Activated CD4-positive, CD25-positive, alpha-beta regulatory T cell treated with anti-CD3 and anti-CD28 coated beads, Interleukin-2, amount 50 U/mL, for 72 hours (primary cell): ENCODE measurements around the gene CAB39.

ENCODE experiments used
- DNase-seq: peaks from one replicate; pipeline ENCODE4 v3.0.0; 2021

CAB39 gene

DNA sequence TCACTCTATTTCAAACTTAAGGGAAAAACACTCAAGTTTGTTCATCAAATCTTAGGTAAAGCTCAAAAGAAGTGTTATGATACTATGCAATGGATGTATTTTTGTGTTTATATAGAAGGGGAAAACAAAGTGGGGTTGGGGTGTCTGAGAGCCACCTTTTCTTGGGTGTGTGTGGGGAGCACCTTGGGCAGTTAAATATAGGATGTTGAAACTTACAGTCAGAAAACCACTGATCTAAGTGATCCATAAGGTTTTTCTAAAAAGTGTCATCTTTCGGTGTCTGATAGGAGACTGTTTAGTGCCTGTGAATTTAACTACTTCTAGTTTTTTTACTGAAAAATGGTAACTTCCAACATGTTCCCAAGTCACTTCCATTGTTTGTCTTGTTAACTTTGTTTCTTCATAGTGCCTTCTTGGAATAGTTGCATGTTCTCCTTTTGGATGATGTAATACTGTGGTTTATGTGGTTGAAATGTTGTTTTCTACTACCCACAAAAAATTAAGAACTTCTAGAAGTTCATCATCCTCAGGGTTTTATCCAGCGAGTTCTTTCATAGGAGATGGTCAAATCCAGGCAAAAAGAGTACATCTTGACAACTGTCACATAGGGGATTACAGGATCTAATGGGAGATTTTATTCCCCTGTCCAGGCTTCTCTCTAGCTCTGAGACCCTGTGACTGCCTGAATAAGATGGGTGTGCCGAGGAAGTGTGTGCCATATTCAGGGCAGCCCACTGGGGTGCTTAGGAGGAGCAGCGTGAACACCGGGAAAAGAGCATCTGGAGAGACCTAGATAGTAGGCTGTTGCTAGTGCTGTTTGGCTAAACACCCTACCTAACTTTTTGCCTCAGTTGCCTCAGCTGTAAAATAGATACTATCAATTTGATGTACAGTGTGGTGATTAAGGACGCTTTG lies 46.2 kb downstream of the CAB39 start:
- no peak for DNase-seq

DNA sequence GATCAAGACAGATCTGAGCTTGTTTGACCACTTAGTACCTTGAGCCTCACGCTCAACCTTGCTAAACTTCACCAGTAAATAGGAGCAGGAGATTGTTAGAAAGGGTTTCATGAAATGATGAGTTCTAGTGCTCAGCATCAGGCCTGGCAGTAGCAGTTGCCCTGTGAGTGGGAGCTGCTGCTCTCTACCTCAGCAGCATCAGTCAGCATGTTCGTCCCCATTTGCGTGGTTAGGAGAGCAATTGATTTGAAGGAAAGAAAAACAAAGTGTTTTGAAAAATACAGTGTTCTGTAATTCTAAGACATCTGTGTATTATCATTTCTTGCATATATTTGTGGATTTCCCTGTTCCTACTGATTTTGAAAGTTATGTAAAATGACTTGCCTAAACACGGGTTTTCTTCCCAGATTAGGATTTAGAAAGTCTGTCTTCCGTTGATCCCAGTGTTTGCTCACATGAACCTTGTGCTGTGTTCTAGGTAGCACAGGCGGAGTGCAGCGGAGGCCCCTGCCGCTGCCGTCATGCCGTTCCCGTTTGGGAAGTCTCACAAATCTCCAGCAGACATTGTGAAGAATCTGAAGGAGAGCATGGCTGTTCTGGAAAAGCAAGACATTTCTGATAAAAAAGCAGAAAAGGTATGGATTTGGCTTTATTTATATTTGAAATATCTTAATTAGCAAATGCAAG lies 47.0 kb downstream of the CAB39 start:
- DNase-seq: no peak

DNA sequence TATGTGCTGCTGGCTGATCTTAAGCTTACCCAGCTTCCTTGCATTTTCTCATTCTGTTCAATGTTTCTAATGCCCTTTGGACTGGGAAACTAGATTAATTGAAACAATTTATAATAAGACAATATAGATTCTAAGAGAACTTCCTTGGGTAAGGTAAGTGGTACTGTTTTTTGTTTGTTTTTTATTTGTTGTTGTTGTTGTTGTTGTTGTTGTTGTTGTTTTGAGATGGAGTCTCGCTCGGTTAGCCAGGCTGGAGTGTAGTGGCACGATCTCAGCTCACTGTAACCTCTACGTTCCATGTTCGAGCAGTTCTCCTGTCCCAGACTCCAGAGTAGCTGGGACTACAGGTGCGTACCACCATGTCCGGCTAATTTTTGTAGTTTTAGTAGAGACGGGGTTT lies 49.1 kb downstream of the CAB39 start:
- DNase-seq: no peak

DNA sequence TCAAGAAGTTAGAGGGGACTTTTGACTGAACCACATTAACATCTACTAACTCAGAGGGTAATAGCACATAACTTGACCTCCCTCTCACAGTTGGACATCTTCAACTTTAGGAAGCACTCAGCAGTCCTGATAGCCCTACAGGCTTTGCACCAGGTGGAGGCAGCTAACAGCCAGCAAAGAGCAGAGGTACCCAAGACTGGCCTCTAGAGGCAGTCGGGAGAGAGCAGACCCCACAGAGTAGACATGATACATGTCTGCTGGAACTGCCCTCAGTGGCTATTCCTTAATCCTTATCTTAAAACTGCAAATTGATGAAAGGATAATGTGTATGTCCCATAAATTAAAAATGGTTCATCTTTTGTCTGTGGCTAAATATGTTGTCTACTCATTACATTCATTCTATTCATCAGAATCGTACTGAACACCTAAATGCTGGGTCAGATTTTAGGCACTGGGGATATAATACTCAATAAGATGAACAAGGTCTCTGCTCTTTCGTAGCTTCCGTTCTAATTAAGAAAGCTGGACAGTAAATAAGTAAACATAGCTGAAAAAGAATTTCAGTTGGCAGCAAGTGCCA lies 49.8 kb downstream of the CAB39 start:
- DNase-seq: no peak

DNA sequence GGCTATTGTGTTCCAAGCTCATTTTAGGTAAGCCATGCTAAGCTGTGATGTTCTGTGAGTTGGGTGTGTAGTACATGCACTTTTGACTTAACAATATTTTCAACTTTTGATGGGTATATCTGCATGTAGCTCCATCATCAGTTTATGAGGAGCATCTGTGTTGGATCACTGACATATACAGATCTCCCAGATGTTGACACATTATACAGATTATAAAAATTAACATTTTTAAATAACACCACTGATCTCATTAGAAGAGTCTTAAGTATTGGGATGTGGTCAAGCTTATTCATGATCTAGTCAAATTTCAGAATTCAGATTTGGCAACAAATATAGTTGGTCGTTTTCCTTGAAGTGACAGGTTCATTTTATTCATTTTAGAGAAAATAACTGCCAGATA lies 51.7 kb downstream of the CAB39 start:
- DNase-seq: no peak

DNA sequence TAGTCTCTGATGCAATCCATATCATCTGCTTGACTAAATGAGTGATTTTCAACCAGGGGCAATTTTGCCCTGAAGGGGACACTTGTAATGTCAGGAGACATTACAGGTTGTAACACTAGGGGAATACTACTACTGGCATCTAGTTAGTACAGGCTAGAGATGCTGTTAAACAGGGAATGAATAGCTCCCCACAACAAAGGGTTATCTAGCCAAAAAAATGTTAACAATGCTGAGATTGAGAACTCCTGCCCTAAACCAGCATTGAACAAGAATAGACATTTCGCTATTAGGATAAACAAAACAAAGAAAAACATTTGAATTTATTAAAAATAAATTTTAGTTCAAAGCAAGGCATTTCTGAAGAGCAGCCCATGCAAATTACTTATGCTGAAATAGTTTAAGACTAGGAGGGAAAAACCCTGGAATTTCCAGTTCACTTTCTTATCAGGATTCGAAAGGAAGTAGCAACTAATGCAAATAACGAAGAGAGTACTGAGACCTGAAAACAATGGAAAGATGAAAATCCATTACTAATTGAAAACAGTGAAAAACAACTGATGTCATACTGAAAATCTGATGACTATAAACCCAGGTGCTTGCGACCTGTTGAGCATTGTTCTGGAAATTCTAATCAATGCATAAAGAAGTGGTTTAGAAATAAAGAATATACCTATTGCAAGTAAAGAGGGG lies 53.1 kb downstream of the CAB39 start:
- no peak for DNase-seq

DNA sequence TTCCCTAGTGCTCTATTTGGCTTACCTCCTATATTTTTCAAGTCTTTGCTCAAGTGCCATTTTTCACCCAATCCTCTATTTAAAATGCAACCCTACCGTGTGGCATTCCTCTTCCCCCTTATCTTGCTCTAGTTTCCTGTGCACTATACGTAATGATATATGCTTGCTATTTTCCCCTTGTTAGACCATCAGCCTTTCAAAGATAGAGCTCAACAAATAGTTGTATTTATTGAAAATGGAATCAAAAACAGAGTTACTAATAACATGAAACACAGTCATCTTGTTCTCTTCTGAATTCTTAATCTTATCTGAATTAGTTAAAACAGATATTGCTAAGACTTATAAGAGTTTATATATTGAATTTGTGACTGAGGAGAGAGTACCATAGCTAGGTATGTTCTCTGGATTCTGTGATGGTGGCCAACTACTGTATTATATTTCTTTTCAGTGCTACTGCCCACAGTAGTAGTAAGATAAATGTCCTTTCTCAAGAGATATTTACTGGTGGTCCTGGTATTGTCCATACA lies 55.3 kb downstream of the CAB39 start:
- DNase-seq: no peak

DNA sequence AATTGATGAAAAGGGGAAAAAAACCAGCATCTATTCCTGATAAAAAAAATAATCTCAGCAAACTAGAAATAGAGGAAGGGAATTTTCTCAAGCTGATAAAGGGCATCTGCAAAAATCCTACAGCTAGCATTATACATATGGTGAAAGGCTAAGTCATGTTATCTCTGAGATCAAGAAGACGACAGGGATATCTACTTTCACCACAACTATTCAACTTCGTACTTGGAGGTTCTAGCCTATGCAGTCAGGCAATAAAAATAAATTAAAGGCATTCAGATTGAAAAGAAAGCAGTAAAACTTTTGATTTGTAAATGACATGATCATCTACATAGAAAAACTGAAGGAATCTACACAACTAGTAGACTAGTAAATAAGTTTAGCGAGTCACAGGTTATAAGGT lies 58.2 kb downstream of the CAB39 start:
- DNase-seq: no peak

DNA sequence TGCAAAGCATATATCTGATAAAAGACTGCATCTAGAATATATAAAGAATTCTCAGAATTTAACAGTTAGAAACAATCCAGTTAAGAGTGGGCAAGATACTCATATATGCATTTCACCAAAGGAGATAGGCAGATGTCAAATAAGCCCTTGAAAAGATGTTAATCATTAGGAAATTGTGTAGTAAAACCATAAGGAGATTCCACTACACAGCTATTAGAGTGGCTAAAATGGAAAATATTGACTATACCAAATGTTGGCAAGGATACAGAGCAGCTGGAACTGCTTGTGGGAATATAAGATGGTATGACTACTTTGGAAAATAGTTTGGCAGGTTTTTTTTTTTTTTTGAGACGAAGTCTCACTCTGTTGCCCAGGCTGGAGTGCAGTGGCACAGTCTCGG lies 59.5 kb downstream of the CAB39 start:
- DNase-seq: no peak

DNA sequence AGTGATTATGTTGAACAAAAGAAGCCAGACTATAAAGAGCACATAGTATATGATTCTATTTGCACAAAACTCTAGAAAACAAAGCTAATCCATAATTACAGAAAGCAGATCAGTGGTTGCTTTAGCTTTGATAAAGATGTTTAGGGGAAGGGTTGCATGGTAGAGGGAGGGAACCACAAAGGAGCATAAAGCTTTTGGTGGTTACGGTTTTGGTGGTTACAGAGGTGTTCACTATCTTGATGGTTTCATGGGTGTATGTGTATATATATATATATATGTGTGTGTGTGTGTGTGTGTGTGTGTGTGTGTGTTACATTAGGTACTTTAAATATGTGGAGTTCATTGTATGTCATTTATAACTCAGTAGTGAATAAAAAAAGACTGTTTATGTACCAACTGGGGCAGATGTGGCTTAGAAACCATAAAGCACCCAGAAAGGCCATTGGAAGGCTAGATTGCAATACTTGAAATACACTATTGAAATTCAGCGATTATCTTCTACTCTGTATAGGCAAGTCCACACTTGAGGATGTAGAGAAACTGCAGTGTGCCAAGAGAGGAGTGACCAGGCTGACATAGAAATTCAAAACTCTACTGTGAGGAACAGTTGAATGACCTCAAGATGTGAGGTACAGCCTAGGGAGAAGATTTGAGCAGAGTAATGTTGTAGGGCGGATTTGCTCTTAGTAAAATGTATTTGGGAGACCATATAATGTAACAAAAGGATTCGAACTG lies 60.6 kb downstream of the CAB39 start:
- DNase-seq: no peak

DNA sequence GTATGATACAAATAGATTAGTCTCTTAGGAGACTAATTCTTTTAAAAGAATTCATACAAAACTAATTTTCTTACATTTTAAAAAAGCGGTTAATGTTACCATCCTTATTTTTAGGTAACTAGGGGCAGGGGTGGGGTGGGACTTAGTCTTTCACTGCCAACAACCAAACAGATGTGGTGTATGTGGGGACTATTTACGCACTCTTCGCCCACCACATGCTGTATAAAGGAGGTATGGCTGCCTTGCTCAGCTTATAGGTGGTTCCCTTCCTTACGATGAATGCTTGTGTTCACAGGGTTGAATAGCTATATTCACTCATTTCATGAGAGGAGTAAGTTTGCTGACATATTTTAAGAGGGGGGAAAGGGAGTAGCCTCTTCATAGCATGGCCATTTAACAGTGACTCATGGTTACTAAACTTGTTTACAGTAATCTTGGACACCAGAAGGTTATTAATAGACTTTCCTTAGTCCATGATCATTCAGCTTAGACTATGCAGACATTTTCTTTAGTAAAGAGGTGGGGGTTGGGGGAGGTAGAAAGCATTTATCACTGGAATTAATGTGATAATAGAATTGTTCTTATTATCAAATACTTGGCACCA lies 61.8 kb downstream of the CAB39 start:
- DNase-seq: no peak

DNA sequence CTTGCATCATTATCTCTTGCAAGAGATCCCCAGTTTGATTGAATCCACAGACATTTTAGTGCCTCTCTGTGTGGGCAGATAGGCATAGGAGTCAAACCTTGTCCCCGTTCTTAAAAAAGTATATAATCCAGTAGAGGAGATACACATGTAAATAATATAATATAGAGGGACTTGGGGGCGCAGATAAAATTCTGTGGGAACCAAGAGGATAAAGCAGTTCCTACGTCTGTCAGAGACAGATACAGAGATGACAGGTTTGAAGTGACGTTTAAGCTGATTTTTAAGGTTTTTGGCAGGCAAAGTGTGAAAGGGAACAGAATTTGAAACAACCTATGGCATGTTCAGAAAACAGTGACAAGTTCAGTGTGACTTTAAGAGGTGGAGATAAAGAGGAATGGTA lies 63.1 kb downstream of the CAB39 start:
- DNase-seq: no peak

DNA sequence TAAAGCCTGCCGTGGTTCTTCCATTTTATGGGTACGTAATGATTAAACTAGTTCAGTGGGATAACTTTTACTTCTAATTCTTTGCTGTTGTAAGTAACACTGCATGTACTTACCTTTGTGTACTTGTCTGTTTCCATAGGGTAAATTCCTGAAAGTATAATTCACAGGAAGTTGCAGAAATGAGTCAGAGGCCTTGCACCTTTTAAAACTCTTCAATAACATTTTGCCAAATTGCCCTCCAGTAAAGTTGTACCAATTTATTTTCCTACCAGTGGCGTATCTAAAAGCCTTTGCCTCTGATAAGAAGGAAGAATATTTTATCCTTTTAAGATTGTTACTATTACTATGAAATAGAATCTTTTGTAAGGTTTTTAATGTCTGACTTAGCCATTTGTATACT lies 65.1 kb downstream of the CAB39 start:
- DNase-seq: no peak

DNA sequence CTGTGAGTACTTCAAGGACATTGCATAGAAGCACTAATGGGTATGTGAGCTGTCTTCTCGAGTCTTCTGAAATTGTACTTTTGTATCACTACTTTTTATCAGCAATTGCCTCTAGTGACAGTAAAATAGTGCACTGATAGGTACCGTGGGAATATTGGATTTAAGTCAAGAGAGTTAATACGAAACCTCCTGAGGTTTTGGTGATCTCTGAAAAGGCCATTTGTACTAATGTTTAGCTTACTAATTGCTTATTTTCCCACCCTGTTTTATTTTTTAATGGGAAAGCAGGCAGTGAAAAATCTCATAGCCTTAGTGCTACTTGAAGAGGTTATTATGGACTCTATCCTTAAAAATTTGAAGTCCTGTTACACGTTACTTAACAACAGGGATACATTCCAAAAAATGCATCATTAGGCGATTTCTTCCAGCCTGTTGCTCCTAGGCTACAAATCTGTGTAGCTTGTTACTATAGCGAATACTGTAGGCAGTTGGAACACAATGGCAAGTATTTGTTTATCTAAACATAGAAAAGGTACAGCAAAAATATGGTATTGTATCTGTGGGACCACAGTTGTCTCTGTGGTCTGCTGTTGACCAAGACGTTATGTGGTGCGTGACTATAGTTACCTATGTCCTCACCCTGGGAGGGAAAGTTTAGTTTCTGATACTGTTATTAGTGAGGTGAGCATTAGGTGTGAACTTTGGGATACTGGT lies 65.9 kb downstream of the CAB39 start:
- DNase-seq: no peak

DNA sequence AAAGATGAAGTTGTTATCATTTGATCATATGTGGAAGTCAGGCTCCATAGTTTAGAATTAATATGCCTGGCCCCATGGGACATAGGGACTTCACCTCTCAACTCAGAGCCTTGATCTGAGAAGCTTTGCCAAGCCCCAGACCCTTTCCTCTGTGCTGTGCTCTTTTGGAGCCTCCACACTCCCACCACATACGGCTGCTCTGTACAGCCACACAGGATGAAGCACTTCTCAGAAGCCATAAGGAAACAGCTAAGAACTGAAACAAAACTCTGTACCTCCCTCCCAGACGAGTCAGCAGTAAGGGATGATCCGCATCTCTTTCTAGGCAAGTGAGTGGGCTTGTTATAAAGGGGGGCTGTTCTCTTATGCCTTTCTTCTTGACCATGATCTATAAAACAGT lies 66.5 kb downstream of the CAB39 start:
- DNase-seq: no peak

DNA sequence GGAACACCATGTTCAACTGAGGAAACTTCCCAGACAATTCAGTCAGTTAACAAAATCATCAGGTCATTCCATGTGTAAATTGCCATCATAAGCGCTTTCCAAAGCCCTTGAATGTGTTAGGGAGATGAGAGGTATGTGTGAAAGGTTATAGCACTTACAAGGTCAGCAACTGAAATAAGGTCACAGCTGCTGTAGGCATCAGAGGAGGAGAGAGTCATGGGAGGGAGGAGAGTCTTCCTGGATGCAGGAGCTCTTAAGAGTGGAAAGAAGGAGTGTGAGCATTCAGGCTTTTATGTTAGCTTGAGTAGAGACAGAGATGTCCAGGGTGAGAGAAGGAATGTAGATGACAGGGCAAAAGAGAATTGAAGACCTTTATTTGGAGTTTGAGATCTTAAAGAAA lies 67.0 kb downstream of the CAB39 start:
- DNase-seq: no peak

DNA sequence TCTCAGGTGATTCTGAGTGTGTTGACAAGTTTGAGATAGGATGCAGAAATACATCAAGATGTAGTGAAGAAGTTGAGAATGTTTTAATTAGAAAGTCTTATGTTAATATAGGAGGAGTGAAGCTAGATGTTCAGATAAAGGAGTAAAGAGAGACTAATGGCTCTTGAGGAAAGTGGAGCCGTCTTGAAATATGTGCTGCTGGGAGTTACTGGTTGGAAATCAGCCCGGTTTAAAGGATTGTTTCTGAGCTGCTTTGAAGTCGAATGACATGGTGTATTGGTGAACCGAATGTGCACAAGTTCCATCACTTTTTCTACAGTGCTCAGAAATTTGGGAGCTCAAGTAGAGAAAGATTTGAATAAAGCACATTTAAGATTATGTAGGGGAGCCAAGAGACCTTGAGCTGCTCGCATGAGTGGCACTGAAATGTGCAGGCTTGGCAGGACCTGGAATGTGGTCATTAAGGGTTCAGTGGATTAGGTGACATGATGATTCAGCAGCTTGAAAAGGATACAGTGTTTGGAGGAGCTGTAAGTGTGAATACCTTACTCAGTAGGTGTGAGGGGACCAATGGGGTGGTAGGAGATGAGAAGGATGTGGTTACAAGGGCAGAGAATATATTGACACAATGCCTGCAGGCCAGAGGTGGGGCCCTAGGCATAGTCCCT lies 68.6 kb downstream of the CAB39 start:
- no peak for DNase-seq

DNA sequence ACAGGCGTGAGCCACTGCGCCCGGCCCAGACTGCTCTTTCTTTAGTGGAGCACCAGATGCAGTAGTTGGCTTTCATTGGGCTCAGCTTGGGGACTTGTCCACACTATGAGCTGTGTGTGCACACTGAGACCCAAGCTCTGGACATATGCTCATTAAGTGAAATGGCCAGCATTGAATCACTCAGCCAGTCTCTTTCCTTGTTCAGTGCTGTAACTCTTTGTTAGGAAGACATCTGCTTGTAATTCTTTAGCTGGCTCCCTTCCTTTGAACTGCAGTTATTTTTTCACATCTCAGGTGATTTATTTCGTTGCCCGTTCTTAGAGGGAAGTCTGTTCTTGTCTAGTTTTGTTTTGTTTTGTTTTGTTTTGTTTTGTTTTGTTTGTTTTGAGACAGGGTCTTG lies 70.5 kb downstream of the CAB39 start:
- DNase-seq: no peak

DNA sequence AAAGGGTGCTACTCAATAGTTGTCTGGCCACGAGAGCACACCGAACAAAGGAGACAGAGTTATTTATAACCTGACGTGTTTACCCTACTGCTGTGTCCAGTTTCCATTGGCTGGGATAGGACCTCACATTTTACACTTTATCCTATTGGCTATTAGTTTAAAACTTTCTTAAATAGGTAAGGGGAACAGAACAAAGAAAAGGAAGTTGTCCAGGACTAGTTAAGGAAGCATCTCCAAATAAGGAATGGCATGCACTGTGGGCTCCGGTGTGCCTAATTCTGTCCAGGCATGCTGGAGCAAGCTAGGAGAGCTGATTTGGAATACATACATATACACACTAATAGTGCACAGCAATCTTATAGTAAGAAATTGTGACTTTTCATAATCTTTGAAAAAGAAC lies 72.2 kb downstream of the CAB39 start:
- no peak for DNase-seq

DNA sequence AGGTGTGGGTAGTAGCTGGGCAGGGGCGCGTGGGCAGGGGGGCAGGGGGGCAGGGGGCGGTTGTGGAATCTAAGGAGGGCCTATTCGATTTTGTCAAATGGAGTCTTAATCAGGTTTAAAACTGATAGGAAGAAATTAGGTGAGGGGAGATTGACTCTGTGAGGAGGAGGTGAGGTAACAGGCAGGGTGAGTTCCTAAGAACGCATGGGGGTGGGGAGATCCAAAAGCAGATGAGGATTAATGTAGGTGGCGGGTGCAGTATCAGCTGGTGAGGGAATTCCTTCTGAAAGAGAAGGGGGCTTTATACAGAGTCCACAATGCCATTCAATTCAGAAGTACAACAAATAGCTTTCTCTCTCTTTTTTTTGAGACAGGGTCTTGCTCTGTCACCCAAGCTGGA lies 72.7 kb downstream of the CAB39 start:
- DNase-seq: no peak

DNA sequence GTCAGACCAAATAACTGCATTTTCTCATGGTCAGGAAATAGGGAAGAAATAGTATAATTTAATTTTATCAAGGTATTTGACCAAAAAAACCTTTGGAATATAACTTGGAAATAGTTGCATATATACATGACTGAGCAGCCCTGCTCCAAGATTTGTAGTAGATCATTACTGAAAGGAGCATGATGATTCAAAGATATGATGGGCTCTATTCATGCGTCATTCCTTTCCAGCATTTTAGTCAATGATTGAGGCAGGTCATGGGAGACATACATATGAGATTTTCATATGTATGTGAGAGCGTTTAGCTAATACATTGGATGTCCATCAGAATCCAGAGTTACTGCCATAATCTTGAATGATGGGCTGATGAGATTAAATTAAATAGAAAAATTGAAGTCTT lies 74.5 kb downstream of the CAB39 start:
- DNase-seq: no peak
